Ascending aorta (tissue), 2 donors: ENCODE measurements around the gene MRGPRX2. TPM values are rescaled to one million over a fixed set of nuclear protein-coding genes. Genes with fewer than 3 reads are reported as not detected.

Source experiments
- DNase-seq, 2 donors: peaks; one replicate each; pipeline ENCODE4 v3.0.0-alpha.2; 2019; ENCODE audit warnings: low spot score in 2 of 2
- H3K27ac ChIP-seq, 2 donors: fragments of 200-600 bp; sonication (generic); one replicate each; pipeline ENCODE4 v1.5.1; 2016 to 2017; ENCODE audit warnings: mild to moderate bottlenecking in 1 of 2
- H3K27me3 ChIP-seq: fragments of 200-600 bp; sonication (generic); one replicate; pipeline ENCODE4 v1.5.1; 2017
- H3K36me3 ChIP-seq, 2 donors: fragments of 200-600 bp; sonication (generic); one replicate each; pipeline ENCODE4 v1.5.1; 2016
- H3K4me1 ChIP-seq, 2 donors: fragments of 200-600 bp; sonication (generic); one replicate each; pipeline ENCODE4 v1.5.1; 2016 to 2017; ENCODE audit warnings: mild to moderate bottlenecking in 1 of 2
- H3K4me3 ChIP-seq, 2 donors: fragments of 200-600 bp; sonication (generic); one replicate each; pipeline ENCODE4 v1.5.1; 2016 to 2017; ENCODE audit warnings: mild to moderate bottlenecking in 1 of 2
- H3K9me3 ChIP-seq, 2 donors: fragments of 200-600 bp; sonication (generic); one replicate each; pipeline ENCODE4 v1.5.1; 2016
- intact Hi-C: fragments of 100-400 bp; cut with DNase I; formaldehyde crosslinking; loops from one replicate; pipeline ENCODE4 v1.15.1; 2023
- total RNA-seq: library from RNA; depleted of rRNA; stranded (reverse); fragments of >200 nt; gene quantifications from one replicate; pipeline ENCODE4 v1.1.0, GENCODE V29; 2016
- TF ChIP-seq, protein P1 (sequence below), 3 experiments: fragments of 200-600 bp in 2 of 3; fragments of 450-650 bp in 1 of 3; sonication (generic) in 2 of 3; IDR thresholded peaks; one replicate each; pipeline ENCODE4 v1.5.1; 2016 to 2019; ENCODE audit warnings: antibody characterized with exemption in 3 of 3, mild to moderate bottlenecking in 1 of 3, moderate library complexity in 1 of 3

Gene MRGPRX2
- total RNA-seq, 1 donor from 2014 or later = not detected

DNA sequence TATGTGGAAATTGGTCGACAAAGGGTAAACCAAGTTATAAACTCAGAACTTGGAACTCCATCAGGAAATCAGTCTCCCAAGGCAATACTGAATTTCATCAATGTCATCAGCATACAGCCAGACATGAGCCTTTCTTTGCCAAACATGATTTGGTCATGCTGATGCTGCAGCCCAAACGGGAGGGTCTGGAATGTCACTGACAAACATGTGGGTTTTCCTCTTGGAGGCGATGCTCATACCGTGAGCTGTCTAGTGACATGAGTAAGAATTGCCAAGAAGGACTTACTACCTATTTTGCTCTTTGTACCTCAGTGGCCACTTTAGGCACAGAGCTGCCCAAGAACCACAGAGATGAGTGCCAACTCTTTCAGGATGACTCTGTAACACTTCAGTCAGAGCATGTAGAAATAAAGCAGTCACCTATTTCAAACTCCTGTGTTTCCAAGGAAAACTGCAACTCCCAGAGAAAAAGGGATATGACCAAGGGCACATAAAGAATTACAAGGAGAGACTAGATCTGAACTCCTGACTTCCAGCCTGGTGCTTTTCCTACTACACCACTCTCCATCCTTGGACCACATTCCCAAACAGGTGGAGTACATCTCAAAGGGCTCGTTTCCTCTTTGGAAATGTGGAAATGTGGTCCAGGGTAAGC lies 24.3 kb upstream of the MRGPRX2 start:
- no peaks in the 10 kb centered on the region for H3K4me1 ChIP-seq
- DNase-seq = no peak
- H3K27ac ChIP-seq = no peak overlapping the region
- H3K27me3 ChIP-seq = no peaks in the 10 kb centered on the region
- no peaks in the 10 kb centered on the region for H3K9me3 ChIP-seq
- TF ChIP-seq, protein P1, sequence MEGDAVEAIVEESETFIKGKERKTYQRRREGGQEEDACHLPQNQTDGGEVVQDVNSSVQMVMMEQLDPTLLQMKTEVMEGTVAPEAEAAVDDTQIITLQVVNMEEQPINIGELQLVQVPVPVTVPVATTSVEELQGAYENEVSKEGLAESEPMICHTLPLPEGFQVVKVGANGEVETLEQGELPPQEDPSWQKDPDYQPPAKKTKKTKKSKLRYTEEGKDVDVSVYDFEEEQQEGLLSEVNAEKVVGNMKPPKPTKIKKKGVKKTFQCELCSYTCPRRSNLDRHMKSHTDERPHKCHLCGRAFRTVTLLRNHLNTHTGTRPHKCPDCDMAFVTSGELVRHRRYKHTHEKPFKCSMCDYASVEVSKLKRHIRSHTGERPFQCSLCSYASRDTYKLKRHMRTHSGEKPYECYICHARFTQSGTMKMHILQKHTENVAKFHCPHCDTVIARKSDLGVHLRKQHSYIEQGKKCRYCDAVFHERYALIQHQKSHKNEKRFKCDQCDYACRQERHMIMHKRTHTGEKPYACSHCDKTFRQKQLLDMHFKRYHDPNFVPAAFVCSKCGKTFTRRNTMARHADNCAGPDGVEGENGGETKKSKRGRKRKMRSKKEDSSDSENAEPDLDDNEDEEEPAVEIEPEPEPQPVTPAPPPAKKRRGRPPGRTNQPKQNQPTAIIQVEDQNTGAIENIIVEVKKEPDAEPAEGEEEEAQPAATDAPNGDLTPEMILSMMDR (IDR thresholded peaks at IDR 0.05) = no peak
- H3K36me3 ChIP-seq = no peaks in the 10 kb centered on the region
- intact Hi-C loops = no loop called here
- no peak overlapping the region for H3K4me3 ChIP-seq

GRCh38 chr11:19083166-19083565 lies 22.6 kb upstream of the MRGPRX2 start:
- intact Hi-C loops = no loop called here
- H3K36me3 ChIP-seq = no peaks in the 10 kb centered on the region
- TF ChIP-seq, protein P1 (IDR thresholded peaks at IDR 0.05) = no peak

GRCh38 chr11:19080579-19080993 lies 20.1 kb upstream of the MRGPRX2 start:
- H3K36me3 ChIP-seq = no peaks in the 10 kb centered on the region
- DNase-seq = no peak
- no peaks in the 10 kb centered on the region for H3K9me3 ChIP-seq
- H3K27me3 ChIP-seq = no peaks in the 10 kb centered on the region
- no peaks in the 10 kb centered on the region for H3K4me1 ChIP-seq
- H3K27ac ChIP-seq = no peak overlapping the region
- intact Hi-C loops = no loop called here
- TF ChIP-seq, protein P1 (IDR thresholded peaks at IDR 0.05) = no peak
- H3K4me3 ChIP-seq = no peak overlapping the region

More at GRCh38 chr11:19083166-19083565, 22.6 kb upstream of the MRGPRX2 start:
- DNase-seq = no peak
- no peak overlapping the region for H3K4me3 ChIP-seq
- H3K27ac ChIP-seq = no peak overlapping the region
- H3K27me3 ChIP-seq = no peaks in the 10 kb centered on the region
- no peaks in the 10 kb centered on the region for H3K4me1 ChIP-seq
- no peaks in the 10 kb centered on the region for H3K9me3 ChIP-seq

- intact Hi-C loops = no loop called here
- DNase-seq = no peak
- Histone ChIP-seq H3K4me1 (no peaks in the 10 kb centered on the region), H3K36me3 (no peaks in the 10 kb centered on the region), H3K27me3 (no peaks in the 10 kb centered on the region), H3K4me3 (no peak overlapping the region), H3K9me3 (no peaks in the 10 kb centered on the region), H3K27ac (no peak overlapping the region)
- TF ChIP-seq, protein P1 (IDR thresholded peaks at IDR 0.05) = no peak
These were observed 19.3 kb upstream of the MRGPRX2 start for GRCh38 chr11:19079643-19080440.

- Histone ChIP-seq H3K4me3 (no peak overlapping the region), H3K9me3 (no peaks in the 10 kb centered on the region), H3K4me1 (no peaks in the 10 kb centered on the region), H3K27ac (no peak overlapping the region), H3K36me3 (no peaks in the 10 kb centered on the region), H3K27me3 (no peaks in the 10 kb centered on the region)
- intact Hi-C loops = no loop called here
- TF ChIP-seq, protein P1 (IDR thresholded peaks at IDR 0.05) = no peak
- no peak for DNase-seq
These were observed 17.4 kb upstream of the MRGPRX2 start for GRCh38 chr11:19077965-19078364.
